Measurements from ENCODE around the gene B4GALT2. TPM values are rescaled to one million over a fixed set of nuclear protein-coding genes. Genes with fewer than 3 reads are reported as not detected.

The B4GALT2 gene
- total RNA-seq, 1 experiment from 2014 or later: 81.8 TPM

DNA sequence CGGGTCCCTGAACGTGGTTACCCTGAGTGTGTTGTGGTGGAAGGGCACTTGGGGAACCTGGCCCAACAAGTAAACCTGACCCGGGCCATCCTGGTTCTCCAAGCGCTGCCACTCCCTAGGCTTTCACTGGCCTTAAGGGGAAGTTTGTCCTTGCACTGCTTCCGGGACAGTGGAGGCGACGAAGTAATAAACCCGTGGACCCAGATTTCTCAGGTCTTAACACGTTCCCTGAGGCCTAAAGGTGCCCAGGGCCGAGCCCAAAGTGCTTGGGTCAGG lies 12.1 kb downstream of the B4GALT2 start:
- Histone ChIP-seq H3K27ac (peak overlapping the region; percentile 34), H3K36me3 (peaks cover 5% of the 10 kb centered on the region; the same call in 1 of the 2 replicates), H3K4me1 (replicated peaks) (peaks cover 8% of the 10 kb centered on the region), H3K4me3 (peak overlapping the region; percentile 47), H3K9me3 (replicated peaks) (no peaks in the 10 kb centered on the region), H3K27me3 (replicated peaks) (no peaks in the 10 kb centered on the region)
- DNase-seq (ENCODE audit: low read depth in 1 of 2, low spot score in 2 of 2): no peak

DNA sequence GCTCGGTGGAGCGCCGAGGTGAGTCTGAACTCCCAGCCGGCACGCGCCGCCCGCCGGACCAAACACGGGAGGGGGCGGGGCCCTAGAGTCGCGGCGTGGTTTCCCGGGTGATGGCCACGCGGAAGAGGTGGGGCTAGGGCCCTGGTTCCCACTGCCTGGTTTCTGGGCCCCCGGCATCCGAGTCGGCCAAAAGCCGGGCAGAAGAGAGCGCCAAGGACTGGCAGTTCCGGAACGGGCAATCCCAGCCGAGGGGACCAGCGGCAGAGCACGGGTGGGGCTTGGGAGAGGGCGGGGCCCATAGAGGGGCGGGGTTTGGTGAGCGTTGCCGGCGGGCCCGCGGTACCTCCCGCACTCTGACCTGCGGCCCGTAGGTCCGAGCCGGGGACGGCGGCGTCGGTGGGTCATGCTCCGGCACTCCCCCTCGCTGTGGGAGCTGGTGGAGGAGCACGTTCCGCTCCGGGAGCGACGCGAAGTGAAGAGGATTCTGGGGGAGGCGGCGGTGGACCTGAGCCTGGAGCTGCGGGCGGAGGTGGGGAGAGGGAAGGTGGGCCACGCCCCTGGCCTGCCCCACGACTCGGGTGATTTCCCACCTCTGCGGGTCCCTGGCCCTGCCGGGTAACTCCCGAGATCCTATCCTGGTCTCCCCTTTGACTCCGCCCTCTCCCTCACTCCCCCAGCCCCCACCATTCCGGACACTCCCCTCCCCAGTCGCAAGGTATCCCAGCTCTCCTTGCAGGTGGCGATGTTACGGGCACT lies 12.6 kb downstream of the B4GALT2 start, which contains the start of gene CCDC24:
TSS of gene CCDC24 (plus strand) at position 124 of the 756 bp plus-strand sequence. CDS start at position 404, 280 bp downstream.
- Histone ChIP-seq H3K27ac (peak within 1 kb of the TSS; percentile 34), H3K4me1 (replicated peaks) (peaks cover 8% of the 10 kb centered on the region), H3K4me3 (peak within 1 kb of the TSS; percentile 47), H3K9me3 (replicated peaks) (no peaks in the 10 kb centered on the region), H3K27me3 (replicated peaks) (no peaks in the 10 kb centered on the region), H3K36me3 (no peaks in the 10 kb centered on the region)
- DNase-seq (ENCODE audit: low read depth in 1 of 2, low spot score in 2 of 2): peak; percentile 78 to 91

DNA sequence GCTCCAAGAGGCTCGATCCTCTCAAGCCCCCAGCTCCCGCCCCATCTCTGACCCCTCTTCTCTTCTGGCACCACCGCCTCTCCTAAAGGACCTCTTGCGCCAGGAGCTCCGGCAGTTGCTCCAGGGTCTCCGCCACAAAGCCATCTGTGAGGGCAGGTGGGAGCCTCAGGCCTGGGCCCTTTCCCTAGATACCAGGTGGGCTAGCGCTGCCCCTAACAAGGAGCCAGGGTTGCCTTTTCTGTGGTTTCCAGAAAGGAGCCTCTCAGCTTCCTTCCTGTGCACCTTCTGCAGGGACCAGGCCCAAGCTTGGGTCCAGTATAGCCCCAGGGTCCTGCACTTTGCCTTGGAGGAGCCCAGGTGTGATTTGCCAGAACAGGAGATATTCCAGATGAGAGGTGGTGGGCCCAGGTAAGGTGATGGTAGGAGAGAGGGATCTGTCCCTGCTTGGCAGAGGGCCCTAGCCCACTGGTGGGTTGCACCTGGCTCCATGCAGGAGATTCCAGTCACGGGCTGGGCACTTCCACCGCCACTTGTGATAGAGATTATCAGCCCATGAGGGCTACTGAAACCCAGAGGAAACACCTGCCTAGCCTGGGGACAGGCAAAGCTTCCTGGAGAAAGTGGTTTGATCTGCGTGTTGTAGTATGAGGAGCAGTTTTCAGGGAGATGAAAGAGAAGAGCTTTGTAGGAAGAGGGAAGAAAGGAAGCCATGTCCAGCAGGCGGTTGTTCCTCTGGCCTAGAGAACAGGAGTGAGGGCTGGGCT lies 13.4 kb downstream of the B4GALT2 start:
- Histone ChIP-seq H3K4me3 (peak overlapping the region; percentile 47), H3K27ac (no peak overlapping the region), H3K27me3 (replicated peaks) (no peaks in the 10 kb centered on the region), H3K9me3 (replicated peaks) (no peaks in the 10 kb centered on the region), H3K4me1 (replicated peaks) (peaks cover 8% of the 10 kb centered on the region), H3K36me3 (no peaks in the 10 kb centered on the region)
- no peak for DNase-seq (ENCODE audit: low read depth in 1 of 2, low spot score in 2 of 2)

DNA sequence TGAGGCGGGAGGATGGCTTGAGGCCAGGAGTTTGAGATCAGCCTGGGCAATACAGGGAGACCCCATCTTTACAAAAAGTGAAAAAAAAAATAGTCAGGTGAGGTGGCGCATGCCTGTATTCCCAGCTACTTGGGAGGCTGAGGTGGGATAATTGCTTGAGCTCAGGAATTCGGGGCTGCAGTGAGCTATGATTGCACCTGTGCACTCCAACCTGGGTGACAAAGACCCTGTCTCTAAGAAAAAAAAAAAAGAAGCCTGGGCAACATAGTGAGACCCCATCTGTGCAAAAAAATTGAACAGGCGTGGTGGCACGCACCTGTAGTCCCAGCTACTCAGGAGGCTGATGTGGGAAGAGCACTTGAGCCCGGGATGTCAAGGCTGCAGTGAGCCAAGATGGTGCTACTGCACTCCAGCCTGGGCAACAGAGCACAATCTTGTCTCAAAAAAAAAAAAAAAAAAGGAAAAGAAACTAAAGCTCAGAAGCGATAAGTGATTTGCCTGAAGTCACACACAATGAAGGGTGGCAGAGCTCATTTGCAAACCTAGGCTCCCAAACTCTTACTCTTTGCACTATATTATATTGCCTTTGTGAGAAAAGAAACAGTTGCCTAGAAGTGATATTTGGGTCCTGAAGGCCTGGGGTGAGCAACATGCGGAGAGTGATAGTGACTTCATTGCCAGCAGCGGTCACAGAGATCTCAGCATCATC lies 14.3 kb downstream of the B4GALT2 start:
- Histone ChIP-seq H3K9me3 (replicated peaks) (no peaks in the 10 kb centered on the region), H3K4me1 (replicated peaks) (peaks cover 10% of the 10 kb centered on the region), H3K27me3 (replicated peaks) (no peaks in the 10 kb centered on the region), H3K4me3 (no peak overlapping the region), H3K36me3 (no peaks in the 10 kb centered on the region), H3K27ac (no peak overlapping the region)
- no peak for DNase-seq (ENCODE audit: low read depth in 1 of 2, low spot score in 2 of 2)

DNA sequence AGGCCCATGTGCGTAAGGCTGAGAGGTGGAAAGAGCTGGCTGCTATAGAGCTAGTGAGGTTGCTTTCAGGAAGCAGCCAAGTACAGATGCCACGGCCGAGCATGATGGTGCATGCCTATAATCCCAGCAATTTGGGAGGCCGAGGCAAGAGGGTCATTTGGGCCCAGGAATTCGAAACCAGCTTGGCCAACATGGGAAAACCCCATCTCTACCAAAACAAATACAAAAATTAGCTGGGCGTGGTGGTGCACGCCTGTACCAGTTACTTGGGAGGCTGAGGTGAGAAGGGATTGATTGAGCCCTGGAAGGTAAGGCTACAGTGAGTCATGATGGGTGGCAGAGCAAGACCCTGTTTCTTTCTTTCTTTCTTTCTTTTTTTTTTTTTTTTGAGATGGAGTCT lies 15.1 kb downstream of the B4GALT2 start:
- Histone ChIP-seq H3K4me3 (no peak overlapping the region), H3K4me1 (replicated peaks) (peaks cover 13% of the 10 kb centered on the region), H3K36me3 (no peaks in the 10 kb centered on the region), H3K27me3 (replicated peaks) (no peaks in the 10 kb centered on the region), H3K27ac (no peak overlapping the region), H3K9me3 (replicated peaks) (no peaks in the 10 kb centered on the region)
- DNase-seq (ENCODE audit: low read depth in 1 of 2, low spot score in 2 of 2): no peak

DNA sequence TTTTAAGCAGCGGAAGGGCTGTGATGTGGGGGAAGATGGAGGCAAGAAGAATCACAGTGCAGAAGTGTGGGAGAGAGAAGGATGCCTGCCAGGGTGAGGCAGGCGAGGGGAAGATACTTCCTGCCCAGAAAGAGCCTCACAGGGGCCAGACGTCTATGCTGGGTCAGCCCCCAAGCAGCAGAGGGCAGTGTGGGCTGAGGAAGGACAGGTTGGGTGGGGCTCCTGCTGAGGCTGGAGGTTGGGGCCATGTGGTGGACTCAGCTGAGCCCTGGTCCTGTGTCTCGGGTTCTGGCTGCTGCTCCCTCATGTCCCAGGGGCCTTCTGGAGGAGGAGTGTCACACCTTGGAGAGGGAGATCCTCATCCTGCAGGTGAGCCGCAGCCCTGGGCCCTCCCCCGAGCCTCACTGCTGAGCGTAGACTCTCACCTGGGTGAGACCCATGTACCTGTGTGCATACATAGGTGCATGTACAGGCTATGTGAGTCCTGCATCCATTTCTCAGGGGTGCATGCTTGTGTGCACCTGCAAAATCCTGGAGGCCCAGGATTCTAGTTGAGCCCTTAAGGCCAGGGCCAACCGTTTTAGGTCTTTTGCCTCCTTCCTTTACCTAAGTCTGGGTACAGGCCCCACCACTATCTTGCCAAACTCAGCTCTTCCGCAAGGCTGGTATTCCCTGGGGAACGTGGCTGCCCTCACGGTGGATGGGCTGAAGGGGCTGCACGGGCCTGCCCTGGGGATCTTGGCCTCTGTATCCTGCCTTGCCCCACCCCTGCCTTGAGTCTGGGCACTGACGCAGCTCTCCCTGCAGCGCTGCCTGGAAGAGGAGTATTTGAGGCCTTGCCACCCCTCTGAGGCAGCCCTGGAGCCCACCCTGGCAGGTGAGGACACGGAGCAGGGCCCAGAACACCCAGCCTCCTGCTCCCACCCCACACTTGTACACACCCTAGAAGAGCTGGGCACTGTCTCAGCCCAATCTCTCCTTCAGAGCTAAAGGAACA lies 16.1 kb downstream of the B4GALT2 start:
- Histone ChIP-seq H3K9me3 (replicated peaks) (no peaks in the 10 kb centered on the region), H3K27me3 (replicated peaks) (no peaks in the 10 kb centered on the region), H3K4me3 (no peak overlapping the region), H3K27ac (no peak overlapping the region), H3K4me1 (replicated peaks) (peaks cover 13% of the 10 kb centered on the region), H3K36me3 (no peaks in the 10 kb centered on the region)
- no peak for DNase-seq (ENCODE audit: low read depth in 1 of 2, low spot score in 2 of 2)

DNA sequence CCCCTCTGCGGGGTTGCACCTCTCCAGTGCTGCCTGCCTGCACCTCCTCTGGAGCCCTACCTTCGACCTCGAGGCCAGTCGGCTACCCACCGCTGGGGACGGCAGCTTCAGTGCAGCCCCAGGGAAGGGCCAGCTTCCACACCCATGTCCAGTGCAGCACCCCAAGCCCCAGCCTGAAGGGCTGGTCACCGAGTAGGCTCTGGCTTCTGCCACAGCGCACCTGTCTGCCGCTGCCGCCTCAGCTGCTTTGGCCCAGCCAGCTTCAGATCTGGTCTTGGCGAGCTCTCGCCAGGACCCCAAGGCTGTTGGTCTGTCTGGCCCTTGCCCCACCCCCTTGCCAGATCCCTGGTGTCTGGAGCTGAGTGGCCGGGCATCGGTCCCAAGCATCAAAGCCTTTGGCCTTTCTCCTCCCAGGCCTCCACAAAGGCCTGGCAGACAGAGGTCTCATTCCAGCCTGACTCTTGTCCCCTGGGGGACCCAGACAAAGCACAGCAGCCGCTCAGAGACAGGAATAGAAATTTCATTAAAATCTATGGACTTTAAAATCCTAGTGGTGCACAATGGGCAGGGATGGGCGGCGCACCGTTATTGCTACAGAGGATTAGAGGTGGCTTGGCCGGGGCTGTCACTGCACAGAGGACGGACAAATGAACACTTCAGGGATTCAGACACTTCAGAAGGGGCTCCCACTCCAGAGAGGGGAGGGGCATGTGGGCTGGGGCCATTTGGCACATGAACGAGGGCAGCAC lies 17.1 kb downstream of the B4GALT2 start:
- Histone ChIP-seq H3K27ac (no peak overlapping the region), H3K36me3 (no peaks in the 10 kb centered on the region), H3K4me3 (no peak overlapping the region), H3K9me3 (replicated peaks) (no peaks in the 10 kb centered on the region), H3K4me1 (replicated peaks) (peaks cover 7% of the 10 kb centered on the region), H3K27me3 (replicated peaks) (no peaks in the 10 kb centered on the region)
- no peak for DNase-seq (ENCODE audit: low read depth in 1 of 2, low spot score in 2 of 2)

DNA sequence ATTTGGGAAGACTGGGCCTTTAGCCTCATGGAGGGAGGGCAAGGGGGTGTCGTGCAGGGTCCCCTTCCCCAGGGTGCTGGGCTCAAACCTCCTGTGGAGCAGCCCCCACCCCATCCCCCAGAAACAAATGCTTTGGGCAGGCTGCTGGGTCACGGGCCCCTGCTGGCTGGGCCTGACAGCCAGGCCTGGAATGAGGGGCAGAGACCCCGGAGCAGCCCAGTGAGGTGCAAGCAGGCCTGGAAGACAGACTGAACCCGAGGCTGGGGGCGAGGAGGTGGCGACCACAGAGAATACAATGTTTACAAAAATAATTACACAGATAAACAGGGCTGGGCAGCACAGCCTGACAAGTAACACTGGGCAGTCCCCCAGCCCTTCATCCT lies 17.7 kb downstream of the B4GALT2 start:
- no peak overlapping the region for H3K4me3 ChIP-seq
- H3K4me1 ChIP-seq (replicated peaks): peaks cover 5% of the 10 kb centered on the region
- no peaks in the 10 kb centered on the region for H3K9me3 ChIP-seq (replicated peaks)
- no peaks in the 10 kb centered on the region for H3K36me3 ChIP-seq
- H3K27ac ChIP-seq: no peak overlapping the region
- H3K27me3 ChIP-seq (replicated peaks): no peaks in the 10 kb centered on the region
- DNase-seq (ENCODE audit: low read depth in 1 of 2, low spot score in 2 of 2): no peak

DNA sequence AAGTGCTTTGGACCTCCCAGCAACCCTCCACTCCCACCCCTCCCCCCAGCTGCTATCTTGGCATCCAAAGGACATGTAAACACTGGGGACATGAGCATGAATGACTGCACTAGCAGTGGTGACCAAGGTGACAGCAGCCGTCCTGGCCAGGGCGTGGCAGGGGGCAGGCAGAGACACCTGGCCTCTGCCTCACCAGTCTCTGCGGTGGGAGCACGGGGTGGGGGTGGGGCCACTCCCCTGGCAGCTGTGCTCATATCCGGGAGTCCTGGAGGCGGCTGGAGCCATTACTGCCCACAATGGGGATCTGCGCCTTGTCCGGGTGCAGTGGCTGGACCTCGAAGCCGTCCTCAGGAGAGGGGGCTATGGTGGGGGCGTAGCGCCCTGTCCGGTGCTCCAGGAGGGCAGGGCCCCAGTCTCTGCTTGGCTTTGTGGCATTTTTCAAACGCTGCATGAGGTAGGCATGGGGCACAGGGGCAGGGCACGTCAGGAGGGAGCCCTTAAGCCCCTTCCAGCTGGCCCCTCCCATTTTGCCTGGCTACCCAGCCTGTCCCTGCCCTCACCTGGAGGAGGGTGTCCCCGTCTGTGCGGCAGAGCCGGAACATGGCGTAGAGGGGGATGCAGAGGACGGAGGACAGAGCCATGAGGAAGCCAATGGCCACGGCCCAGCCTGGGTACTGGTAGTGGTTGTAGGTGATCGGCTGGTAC lies 18.4 kb downstream of the B4GALT2 start:
- Histone ChIP-seq H3K4me3 (no peak overlapping the region), H3K27ac (no peak overlapping the region), H3K27me3 (replicated peaks) (no peaks in the 10 kb centered on the region), H3K36me3 (no peaks in the 10 kb centered on the region), H3K9me3 (replicated peaks) (no peaks in the 10 kb centered on the region), H3K4me1 (replicated peaks) (peaks cover 5% of the 10 kb centered on the region)
- no peak for DNase-seq (ENCODE audit: low read depth in 1 of 2, low spot score in 2 of 2)

DNA sequence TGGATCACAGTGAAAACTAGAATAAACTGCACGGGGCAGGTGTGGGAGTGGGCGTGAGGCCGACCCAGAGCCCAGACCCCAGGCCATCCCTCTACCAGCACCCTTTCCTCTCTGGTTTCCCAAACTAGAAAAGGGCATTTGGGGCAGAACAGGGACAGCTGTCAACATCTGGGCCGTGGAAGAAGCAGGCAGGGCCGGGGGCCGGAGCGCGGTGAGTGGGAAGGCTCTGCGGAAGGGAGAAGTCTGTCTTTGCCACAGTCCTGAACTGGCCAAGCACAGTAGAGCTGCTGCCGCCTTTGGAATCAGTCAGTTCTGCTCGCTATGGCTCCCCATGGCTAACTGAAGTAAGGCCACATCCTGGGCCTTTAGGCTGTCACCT lies 19.0 kb downstream of the B4GALT2 start:
- Histone ChIP-seq H3K27me3 (replicated peaks) (no peaks in the 10 kb centered on the region), H3K4me1 (replicated peaks) (peaks cover 5% of the 10 kb centered on the region), H3K27ac (no peak overlapping the region), H3K9me3 (replicated peaks) (no peaks in the 10 kb centered on the region), H3K36me3 (no peaks in the 10 kb centered on the region), H3K4me3 (no peak overlapping the region)
- no peak for DNase-seq (ENCODE audit: low read depth in 1 of 2, low spot score in 2 of 2)

DNA sequence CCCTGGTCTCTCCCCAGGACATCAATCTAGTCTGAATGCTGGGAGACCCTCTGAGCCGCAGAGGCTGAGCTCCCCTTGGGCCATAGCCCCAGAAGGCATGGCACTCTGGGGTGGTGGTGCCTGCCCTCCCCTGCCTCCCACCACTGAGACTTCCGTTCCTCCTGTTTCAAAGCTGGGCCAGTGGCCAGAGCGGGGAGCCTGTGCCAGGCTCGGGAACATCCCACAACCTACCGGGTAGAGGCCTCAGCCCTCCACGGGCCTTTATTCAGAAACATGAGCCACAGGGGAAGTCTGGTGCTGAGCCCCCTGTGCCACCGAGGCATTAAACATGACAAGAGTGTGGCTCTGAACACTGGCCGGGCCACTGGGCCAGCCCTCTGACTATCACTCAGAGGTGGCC lies 20.4 kb downstream of the B4GALT2 start:
- Histone ChIP-seq H3K4me1 (replicated peaks) (peaks cover 5% of the 10 kb centered on the region), H3K9me3 (replicated peaks) (no peaks in the 10 kb centered on the region), H3K27ac (no peak overlapping the region), H3K36me3 (no peaks in the 10 kb centered on the region), H3K27me3 (replicated peaks) (no peaks in the 10 kb centered on the region), H3K4me3 (no peak overlapping the region)
- DNase-seq (ENCODE audit: low read depth in 1 of 2, low spot score in 2 of 2): no peak

DNA sequence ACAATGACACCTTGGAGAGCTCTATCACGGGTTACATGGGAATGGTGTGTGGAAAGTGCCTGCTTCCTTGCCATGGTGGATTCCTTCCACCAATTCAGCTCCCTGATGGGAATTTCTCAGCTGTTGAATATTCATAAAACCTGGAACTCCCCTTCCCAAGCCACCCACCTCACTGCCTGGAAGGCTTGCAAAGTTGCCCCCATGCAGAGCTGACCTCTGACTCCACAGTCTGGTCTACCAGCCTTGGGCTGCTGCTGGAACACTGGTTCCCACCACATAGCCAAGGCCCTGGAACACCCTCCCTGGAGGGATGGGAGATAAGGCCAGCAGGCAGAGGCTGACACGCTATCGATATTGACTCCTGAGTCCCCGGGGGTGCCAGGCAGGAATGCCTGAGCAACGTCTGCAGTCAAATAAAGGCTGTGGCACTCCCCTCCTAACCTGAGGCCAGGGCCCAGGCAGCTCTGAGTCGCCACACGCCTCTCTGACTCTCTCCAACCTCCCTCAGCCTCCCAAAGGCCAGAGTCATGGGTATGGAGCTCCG lies 21.2 kb downstream of the B4GALT2 start:
- Histone ChIP-seq H3K27me3 (replicated peaks) (no peaks in the 10 kb centered on the region), H3K4me3 (no peak overlapping the region), H3K27ac (no peak overlapping the region), H3K9me3 (replicated peaks) (no peaks in the 10 kb centered on the region), H3K36me3 (no peaks in the 10 kb centered on the region), H3K4me1 (replicated peaks) (peaks cover 5% of the 10 kb centered on the region)
- DNase-seq (ENCODE audit: low read depth in 1 of 2, low spot score in 2 of 2): no peak
